GM12874 (cell line): ENCODE data around the gene PLEKHD1.

Source experiments
- CTCF ChIP-seq: IDR thresholded peaks from 2 replicates; pipeline ENCODE4 v1.5.1; 2011; ENCODE audit warnings: low read depth, mild to moderate bottlenecking, control low read depth, low read length, moderate library complexity; ENCODE audit not compliant: insufficient read depth

PLEKHD1 gene

GRCh38 chr14:69483765-69484443 is 624 bp upstream of the PLEKHD1 start:
- no peak for TF ChIP-seq CTCF

GRCh38 chr14:69485315-69485660 is 760 bp downstream of the PLEKHD1 start:
- TF ChIP-seq CTCF, result no peak

GRCh38 chr14:69485701-69486100 is 1.2 kb downstream of the PLEKHD1 start:
- no peak for TF ChIP-seq CTCF

GRCh38 chr14:69487226-69487625 is 2.7 kb downstream of the PLEKHD1 start:
- no peak for TF ChIP-seq CTCF

- no peak for TF ChIP-seq CTCF
Measured at GRCh38 chr14:69487771-69488170, 3.2 kb downstream of the PLEKHD1 start.

- TF ChIP-seq CTCF, result no peak
Measured at GRCh38 chr14:69489495-69489894, 5.0 kb downstream of the PLEKHD1 start.

- TF ChIP-seq CTCF, result no peak
Measured at GRCh38 chr14:69490219-69490918, 5.8 kb downstream of the PLEKHD1 start.
